ENCODE data around the gene ANAPC10.
A peak's percentile ranks its signal among the peaks of the same experiment; 100 is the strongest.
"Not testable (repeated sequence)": the region's sequence is repeated elsewhere in the genome, so short reads cannot be mapped to it uniquely, and the experiment has no call there.

ANAPC10 gene

GRCh38 chr4:145097821-145098674 is at the start of gene ANAPC10, which contains the start of gene ABCE1:
ANAPC10 (minus strand) TSS chr4:145098196; CDS start chr4:145096099, 2,097 bp downstream.
ABCE1 (plus strand) TSS chr4:145098311; CDS start chr4:145104413, 6,102 bp downstream.
- peak; percentile 96 for ATAC-seq
- DNase-seq: peak; percentile 93 to 96
- peaks cover 32% of the 10 kb centered on the region for H3K4me1 Mint-ChIP-seq
- H3K9me3 Mint-ChIP-seq: peaks cover 0 to 14% of the 10 kb centered on the region in 2 donors
- no peaks in the 10 kb centered on the region for H3K27me3 Mint-ChIP-seq
- peak within 1 kb of the TSS; percentile 99 for H3K27ac Mint-ChIP-seq
- H3K4me3 Mint-ChIP-seq: peak within 1 kb of the TSS; percentile 90 to 92

GRCh38 chr4:145136219-145136618 is 38.2 kb upstream of the ANAPC10 start:
- not testable (repeated sequence) for H3K9me3 Mint-ChIP-seq, H3K27ac Mint-ChIP-seq, DNase-seq, H3K27me3 Mint-ChIP-seq, ATAC-seq
- H3K4me3 Mint-ChIP-seq: peak overlapping the region in 1 of 2 donors; percentile 17
- peaks cover 48% of the 10 kb centered on the region for H3K4me1 Mint-ChIP-seq

GRCh38 chr4:145132511-145133098 is 34.6 kb upstream of the ANAPC10 start:
- no peaks in the 10 kb centered on the region for H3K9me3 Mint-ChIP-seq
- peak; percentile 85 for ATAC-seq
- H3K4me1 Mint-ChIP-seq: peaks cover 62% of the 10 kb centered on the region
- peak in 1 of 2 donors; percentile 49 for DNase-seq
- no peaks in the 10 kb centered on the region for H3K27me3 Mint-ChIP-seq
- H3K27ac Mint-ChIP-seq: peak overlapping the region; percentile 37 to 47
- H3K4me3 Mint-ChIP-seq: peak overlapping the region; percentile 0 to 2

GRCh38 chr4:145131848-145132247 is 33.9 kb upstream of the ANAPC10 start:
- H3K4me1 Mint-ChIP-seq: peaks cover 58% of the 10 kb centered on the region
- ATAC-seq (no peak), DNase-seq (no peak)
- H3K4me3 Mint-ChIP-seq: no peak overlapping the region
- peak overlapping the region in 1 of 2 donors; percentile 12 for H3K27ac Mint-ChIP-seq
- H3K9me3 Mint-ChIP-seq: no peaks in the 10 kb centered on the region
- H3K27me3 Mint-ChIP-seq: no peaks in the 10 kb centered on the region

GRCh38 chr4:145130788-145131399 is 32.9 kb upstream of the ANAPC10 start:
- no peak for DNase-seq
- no peaks in the 10 kb centered on the region for H3K9me3 Mint-ChIP-seq
- peaks cover 63% of the 10 kb centered on the region for H3K4me1 Mint-ChIP-seq
- peak overlapping the region; percentile 75 to 95 for H3K27ac Mint-ChIP-seq
- peak overlapping the region; percentile 9 to 61 for H3K4me3 Mint-ChIP-seq
- peak; percentile 52 for ATAC-seq
- H3K27me3 Mint-ChIP-seq: no peaks in the 10 kb centered on the region

- Mint-ChIP-seq H3K27ac (peak overlapping the region in 1 of 2 donors; percentile 95), H3K27me3 (no peaks in the 10 kb centered on the region), H3K4me1 (peaks cover 61% of the 10 kb centered on the region), H3K9me3 (no peaks in the 10 kb centered on the region), H3K4me3 (no peak overlapping the region)
- DNase-seq (no peak), ATAC-seq (no peak)
Measured at GRCh38 chr4:145130130-145130529, 32.1 kb upstream of the ANAPC10 start.

- Mint-ChIP-seq H3K9me3 (no peaks in the 10 kb centered on the region), H3K27ac (peak overlapping the region in 1 of 2 donors; percentile 43), H3K27me3 (no peaks in the 10 kb centered on the region), H3K4me1 (peaks cover 24% of the 10 kb centered on the region), H3K4me3 (no peak overlapping the region)
- DNase-seq (no peak), ATAC-seq (no peak)
Measured at GRCh38 chr4:145125396-145125795, 27.4 kb upstream of the ANAPC10 start.

GRCh38 chr4:145108128-145108527 is 10.1 kb upstream of the ANAPC10 start:
- no peaks in the 10 kb centered on the region for H3K9me3 Mint-ChIP-seq
- no peak overlapping the region for H3K4me3 Mint-ChIP-seq
- no peak for ATAC-seq
- H3K4me1 Mint-ChIP-seq: no peaks in the 10 kb centered on the region
- DNase-seq: no peak
- H3K27ac Mint-ChIP-seq: no peak overlapping the region
- H3K27me3 Mint-ChIP-seq: no peaks in the 10 kb centered on the region

GRCh38 chr4:145107126-145107525 is 9.1 kb upstream of the ANAPC10 start:
- H3K4me3 Mint-ChIP-seq: no peak overlapping the region
- no peak overlapping the region for H3K27ac Mint-ChIP-seq
- no peak for DNase-seq
- no peaks in the 10 kb centered on the region for H3K27me3 Mint-ChIP-seq
- ATAC-seq: no peak
- no peaks in the 10 kb centered on the region for H3K4me1 Mint-ChIP-seq
- no peaks in the 10 kb centered on the region for H3K9me3 Mint-ChIP-seq

GRCh38 chr4:145103496-145103895 is 5.5 kb upstream of the ANAPC10 start:
- H3K4me1 Mint-ChIP-seq: no peaks in the 10 kb centered on the region
- DNase-seq: no peak
- peak overlapping the region in 1 of 2 donors; percentile 3 for H3K4me3 Mint-ChIP-seq
- H3K27me3 Mint-ChIP-seq: no peaks in the 10 kb centered on the region
- ATAC-seq: no peak
- H3K9me3 Mint-ChIP-seq: no peaks in the 10 kb centered on the region
- H3K27ac Mint-ChIP-seq: no peak overlapping the region

GRCh38 chr4:145102619-145103018 is 4.6 kb upstream of the ANAPC10 start:
- no peaks in the 10 kb centered on the region for H3K4me1 Mint-ChIP-seq
- DNase-seq: no peak
- ATAC-seq: no peak
- H3K4me3 Mint-ChIP-seq: no peak overlapping the region
- H3K27ac Mint-ChIP-seq: no peak overlapping the region
- no peaks in the 10 kb centered on the region for H3K27me3 Mint-ChIP-seq
- no peaks in the 10 kb centered on the region for H3K9me3 Mint-ChIP-seq

GRCh38 chr4:145101091-145101490 is 3.1 kb upstream of the ANAPC10 start:
- Mint-ChIP-seq H3K27me3 (no peaks in the 10 kb centered on the region), H3K27ac (no peak overlapping the region), H3K4me1 (peaks cover 7% of the 10 kb centered on the region), H3K9me3 (no peaks in the 10 kb centered on the region), H3K4me3 (no peak overlapping the region)
- ATAC-seq: no peak
- no peak for DNase-seq

- Mint-ChIP-seq H3K27ac (peak overlapping the region; percentile 27 to 99), H3K4me1 (peaks cover 16% of the 10 kb centered on the region), H3K4me3 (peak overlapping the region; percentile 90 to 92), H3K9me3 (no peaks in the 10 kb centered on the region), H3K27me3 (no peaks in the 10 kb centered on the region)
- DNase-seq: no peak
- ATAC-seq: no peak
Measured at GRCh38 chr4:145099653-145100052, 1.7 kb upstream of the ANAPC10 start.

GRCh38 chr4:145098675-145099037 is 660 bp upstream of the ANAPC10 start:
- Mint-ChIP-seq H3K27me3 (no peaks in the 10 kb centered on the region), H3K4me1 (peaks cover 26% of the 10 kb centered on the region), H3K27ac (peak overlapping the region; percentile 99), H3K9me3 (peaks cover 0 to 10% of the 10 kb centered on the region in 2 donors), H3K4me3 (peak overlapping the region; percentile 90 to 92)
- ATAC-seq (peak; percentile 64), DNase-seq (peak in 1 of 2 donors; percentile 58)

- H3K4me1 Mint-ChIP-seq: peaks cover 39% of the 10 kb centered on the region
- ATAC-seq (peak; percentile 9), DNase-seq (no peak)
- peaks cover 0 to 14% of the 10 kb centered on the region in 2 donors for H3K9me3 Mint-ChIP-seq
- no peaks in the 10 kb centered on the region for H3K27me3 Mint-ChIP-seq
- peak overlapping the region; percentile 99 for H3K27ac Mint-ChIP-seq
- H3K4me3 Mint-ChIP-seq: peak overlapping the region; percentile 90 to 92
Measured at GRCh38 chr4:145097331-145097820, 620 bp downstream of the ANAPC10 start.

Measured in stimulated activated naive CD8-positive, alpha-beta T cell treated with anti-CD3 and anti-CD28 coated beads, Interleukin-15, amount 100 ng/mL, for 72 hours (primary cell).